CD4-positive, alpha-beta T cell treated with Interleukin-10 for 1 hour (primary cell): ENCODE measurements around the gene RNF41.
A peak's percentile ranks its signal among the peaks of the same experiment; 100 is the strongest.
"Not testable (repeated sequence)": the region's sequence is repeated elsewhere in the genome, so short reads cannot be mapped to it uniquely, and the experiment has no call there.

Experiments used
- DNase-seq: peaks from one replicate; pipeline ENCODE4 v3.0.0-alpha.2; 2020

The RNF41 gene

DNA sequence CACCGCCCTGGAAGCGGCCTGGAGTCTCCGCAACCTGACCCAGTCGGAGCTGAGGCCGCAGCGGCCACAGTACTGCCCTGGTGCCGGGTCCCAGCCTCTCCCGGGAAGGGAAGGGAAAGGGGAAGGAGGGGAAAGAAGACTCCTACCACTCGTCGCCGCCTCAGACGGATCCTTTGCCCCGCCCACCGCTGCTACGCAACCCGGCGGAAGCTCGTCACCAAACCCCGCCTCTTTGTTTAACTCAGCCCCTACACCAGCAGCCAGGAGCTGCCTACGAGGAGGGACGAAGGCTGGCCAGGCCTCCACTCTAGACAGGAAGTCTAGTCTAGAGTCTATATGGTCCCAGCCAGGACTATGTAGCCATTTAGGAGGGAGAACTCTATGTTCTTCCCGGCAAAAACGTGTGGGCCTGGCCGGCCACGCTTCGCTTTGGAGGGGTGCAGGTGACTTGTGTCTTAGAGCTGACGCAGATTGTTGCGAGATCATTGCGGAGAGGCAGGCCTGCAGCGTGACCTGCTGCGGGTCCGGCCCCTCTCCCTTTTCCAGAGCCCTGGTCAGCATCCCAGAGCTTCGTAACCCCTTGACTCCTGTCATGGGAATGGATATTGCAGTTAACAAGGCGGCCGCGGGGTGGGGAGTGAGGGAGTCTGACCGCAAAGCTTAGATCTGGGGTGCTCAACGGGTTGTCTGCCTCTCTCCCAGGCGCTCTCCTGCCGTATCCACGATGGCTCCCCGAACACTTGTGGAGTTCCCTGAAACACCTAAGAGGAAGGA, at the start of gene RNF41:
TSS of gene RNF41 (minus strand) at position 166 of the 774 bp plus-strand sequence. CDS start 7,875 bp downstream, outside the sequence.
- DNase-seq = peak; percentile 94

GRCh38 chr12:56271031-56271430, 49.3 kb upstream of the RNF41 start:
- DNase-seq = peak; percentile 12

GRCh38 chr12:56267443-56268071, 45.8 kb upstream of the RNF41 start:
- no peak for DNase-seq

DNA sequence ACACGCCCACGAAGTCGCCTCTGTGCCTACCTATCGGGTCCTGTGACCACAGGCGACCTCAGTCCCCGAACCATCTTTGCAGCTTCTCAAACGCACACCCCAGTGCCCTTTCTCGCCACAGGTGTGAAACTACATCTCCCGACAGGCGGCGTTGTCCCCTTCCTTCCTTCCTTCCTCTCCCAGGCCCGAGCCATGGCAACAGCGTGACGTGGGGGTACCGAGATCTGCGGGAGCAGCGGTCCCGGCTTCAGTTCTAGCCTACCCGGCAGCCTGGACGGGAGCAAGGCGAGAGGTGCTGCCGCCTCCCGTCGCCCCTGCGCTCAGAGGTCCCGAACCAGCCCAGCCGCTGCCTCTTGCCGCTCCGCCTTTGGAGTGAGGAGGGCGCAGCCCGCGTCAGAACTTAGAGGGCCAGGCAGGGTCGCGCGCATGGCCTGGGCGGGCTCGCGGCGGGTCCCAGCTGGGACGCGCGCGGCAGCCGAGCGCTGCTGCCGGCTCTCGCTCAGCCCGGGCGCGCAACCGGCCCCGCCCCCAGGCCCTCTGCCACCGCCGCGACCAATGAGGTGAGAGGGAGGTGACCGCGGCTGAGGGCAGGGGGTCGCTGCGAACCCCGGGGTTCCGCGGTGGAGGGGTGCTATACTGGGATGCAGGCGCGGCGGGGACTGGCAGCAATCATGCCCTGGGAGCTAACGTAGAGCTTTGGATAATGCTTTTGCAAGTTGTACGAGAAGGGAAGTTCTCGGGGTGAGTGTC, 45.1 kb upstream of the RNF41 start, which contains the start of gene COQ10A:
TSS of gene COQ10A (plus strand) at position 250 of the 750 bp plus-strand sequence. CDS start at position 427, 177 bp downstream.
- peak; percentile 92 for DNase-seq

DNA sequence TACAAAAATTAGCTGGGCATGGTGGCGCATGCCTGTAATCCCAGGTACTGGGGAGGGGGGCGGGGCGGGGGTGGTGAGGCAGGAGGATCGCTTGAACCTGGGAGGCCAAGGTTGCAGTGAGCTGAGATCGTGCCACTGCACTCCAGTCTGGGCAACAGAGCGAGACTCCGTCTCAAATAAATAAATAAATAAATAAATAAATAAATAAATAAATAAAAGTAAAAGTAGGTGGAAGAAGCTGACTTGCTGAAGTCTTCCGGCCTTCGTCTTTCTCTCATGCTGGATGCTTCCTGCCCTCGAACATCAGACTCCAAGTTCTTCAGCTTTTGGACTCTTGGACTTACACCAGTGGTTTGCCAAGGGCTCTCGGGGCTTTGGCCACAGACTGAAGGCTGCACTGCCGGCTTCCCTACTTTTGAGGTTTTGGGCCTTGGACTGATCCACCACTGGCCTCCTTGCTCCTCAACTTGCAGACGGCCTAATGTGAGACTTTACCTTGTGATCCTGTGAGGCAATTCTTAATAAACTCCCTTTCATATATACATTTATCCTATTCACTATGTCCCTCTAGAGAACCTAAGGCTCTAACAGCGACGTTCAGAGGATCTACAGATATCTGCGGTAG, 44.5 kb upstream of the RNF41 start:
- not testable (repeated sequence) for DNase-seq

DNA sequence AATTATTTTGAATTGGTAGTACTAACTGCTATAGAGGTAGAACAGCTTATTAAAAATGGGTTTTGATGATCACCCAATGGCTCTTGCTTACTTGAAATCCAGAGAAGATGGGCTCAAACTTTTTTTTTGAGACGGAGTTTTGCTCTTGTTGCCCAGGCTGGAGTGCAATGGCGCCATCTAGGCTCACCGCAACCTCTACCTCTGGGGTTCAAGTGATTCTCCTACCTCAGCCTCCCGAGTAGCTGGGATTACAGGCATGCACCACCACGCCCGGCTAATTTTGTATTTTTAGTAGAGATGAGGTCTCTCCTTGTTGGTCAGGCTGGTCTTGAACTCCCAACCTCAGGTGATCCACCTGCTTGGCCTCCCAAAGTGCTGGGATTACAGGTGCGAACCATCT, 41.2 kb upstream of the RNF41 start:
- not testable (repeated sequence) for DNase-seq

GRCh38 chr12:56261503-56262232, 39.9 kb upstream of the RNF41 start:
- no peak for DNase-seq

- no peak for DNase-seq
Measured at GRCh38 chr12:56260921-56261320, 39.2 kb upstream of the RNF41 start.

DNA sequence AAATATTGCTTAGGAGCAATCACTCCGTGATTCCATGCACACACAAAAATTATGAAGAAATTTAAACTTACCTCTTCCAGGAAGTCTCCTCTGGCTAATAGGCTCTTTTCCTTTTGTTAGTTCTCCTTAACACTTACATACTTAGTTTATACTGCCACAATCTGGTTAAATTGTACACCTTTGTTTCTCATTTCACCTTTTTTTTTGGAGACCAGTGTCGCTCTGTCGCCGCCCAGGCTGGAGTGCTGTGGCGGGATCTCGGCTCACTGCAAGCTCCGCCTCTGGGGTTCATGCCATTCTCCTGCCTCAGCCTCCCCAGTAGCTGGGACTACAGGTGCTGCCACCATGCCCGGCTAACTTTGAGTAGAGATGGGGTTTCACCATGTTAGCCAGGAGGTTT, 38.7 kb upstream of the RNF41 start:
- no peak for DNase-seq

DNA sequence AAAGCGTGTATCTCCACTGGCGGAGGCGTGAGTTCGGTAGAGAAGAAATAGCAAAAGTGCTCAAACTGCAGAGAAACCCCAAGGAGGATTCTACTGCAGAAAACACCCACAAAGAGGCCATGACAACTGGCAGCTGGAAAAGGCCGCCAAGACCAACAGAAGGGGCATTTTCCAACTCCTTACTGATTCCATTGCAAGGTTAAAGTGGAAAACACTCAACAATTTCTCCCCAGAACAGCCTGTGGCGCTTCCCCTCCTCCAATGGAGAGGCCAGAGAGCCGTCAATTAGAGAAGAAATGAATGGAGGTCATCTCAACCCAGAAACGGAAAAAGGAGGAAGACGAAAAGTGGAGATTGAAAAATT, 37.1 kb upstream of the RNF41 start:
- DNase-seq = no peak

GRCh38 chr12:56258068-56258819, 36.5 kb upstream of the RNF41 start, which contains the start of gene ANKRD52:
TSS of gene ANKRD52 (minus strand) at chr12:56258384. CDS start at chr12:56258269, 115 bp downstream.
- peak; percentile 83 for DNase-seq

DNA sequence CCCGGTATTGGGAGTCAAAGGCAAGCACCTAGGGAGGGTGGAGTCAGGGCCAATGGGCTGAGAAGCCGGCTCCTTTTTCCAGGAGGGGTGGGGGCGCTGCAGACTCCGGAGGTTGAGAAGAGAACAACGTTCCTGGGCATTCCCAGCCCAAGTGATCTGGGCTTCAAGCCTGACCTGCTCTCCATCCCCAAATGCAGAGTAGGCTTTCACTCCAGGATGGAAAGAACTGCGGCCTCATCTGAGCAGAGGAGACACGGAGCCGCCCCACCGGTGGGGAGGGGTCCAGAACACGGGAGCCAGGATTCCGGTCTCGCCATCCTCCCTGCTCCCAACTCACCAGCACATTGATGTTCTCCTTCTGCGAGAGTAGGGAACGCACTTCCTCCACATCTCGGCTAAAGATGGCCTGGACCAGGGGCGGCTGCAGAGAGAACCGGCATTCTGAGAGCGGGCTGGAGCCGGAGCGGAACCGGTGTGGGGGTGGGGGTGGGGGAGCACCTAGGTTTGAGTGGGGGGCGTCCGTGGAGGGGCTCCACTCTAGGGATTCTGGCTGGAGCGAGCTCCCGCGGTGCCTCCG, 35.9 kb upstream of the RNF41 start:
- no peak for DNase-seq

- no peak for DNase-seq
Measured at GRCh38 chr12:56257071-56257470, 35.3 kb upstream of the RNF41 start.

- no peak for DNase-seq
Measured at GRCh38 chr12:56256326-56256960, 34.7 kb upstream of the RNF41 start.

GRCh38 chr12:56255671-56256070, 33.9 kb upstream of the RNF41 start:
- DNase-seq = no peak

DNA sequence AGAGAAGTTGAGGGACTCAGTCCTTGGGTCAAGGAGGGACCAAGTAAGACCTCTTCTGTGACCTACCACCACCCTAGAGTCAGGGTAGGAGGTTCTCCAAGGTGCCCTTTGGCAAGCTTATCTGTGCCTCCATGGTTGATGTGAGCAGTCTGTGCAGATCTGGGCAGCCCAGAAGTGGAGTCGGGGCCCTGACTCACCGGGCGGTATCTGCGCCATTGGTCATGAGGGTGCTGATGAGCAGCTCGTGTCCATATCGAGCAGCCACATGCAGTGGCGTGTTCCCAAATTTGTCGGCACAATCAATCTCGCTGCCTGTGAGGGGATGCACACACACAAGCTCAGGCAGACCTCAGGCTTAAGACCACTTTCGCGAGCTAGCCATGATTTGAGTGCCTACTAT, 31.4 kb upstream of the RNF41 start:
- no peak for DNase-seq

DNA sequence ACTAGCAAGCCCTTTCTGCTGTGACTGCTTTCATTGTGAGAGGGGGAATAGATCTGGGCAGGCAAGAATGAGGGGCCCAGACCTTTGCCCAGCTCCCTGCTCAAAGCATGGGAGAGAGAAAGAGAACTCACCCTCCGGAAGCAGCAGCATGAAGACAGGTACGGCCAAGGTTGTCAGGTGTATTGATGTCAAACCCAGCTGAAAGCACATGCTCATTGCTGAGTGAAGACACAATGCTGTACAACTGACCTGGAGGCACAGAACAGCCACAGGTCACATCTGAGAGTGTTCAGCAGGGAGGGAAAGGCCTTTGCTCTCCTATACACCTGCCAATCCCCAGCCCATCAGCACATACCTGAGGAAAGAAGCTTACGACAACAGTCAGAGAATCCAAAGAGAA, 30.9 kb upstream of the RNF41 start:
- DNase-seq = no peak

DNA sequence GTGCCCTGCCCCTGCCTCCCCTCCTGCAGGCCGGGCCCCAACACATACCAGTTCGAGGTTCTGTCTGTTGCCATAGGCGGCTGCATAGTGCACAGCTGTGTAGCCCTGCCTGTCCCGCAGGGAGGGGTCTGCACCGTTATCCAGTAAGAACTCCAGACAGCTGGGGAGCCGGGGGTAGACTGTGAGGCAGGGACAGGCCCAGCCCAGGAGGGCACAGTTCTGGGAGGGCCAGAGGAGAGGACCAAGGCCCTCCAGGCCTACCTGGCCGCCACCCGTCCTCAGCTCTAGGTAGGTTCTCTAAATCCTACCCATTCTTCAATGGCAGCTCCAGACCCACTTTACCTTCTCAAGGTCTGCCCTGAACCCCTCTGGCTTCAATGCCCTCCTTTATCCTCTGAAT, 27.0 kb upstream of the RNF41 start:
- no peak for DNase-seq

- no peak for DNase-seq
Measured at GRCh38 chr12:56247923-56248322, 26.2 kb upstream of the RNF41 start.

GRCh38 chr12:56244494-56244893, 22.8 kb upstream of the RNF41 start:
- no peak for DNase-seq

DNA sequence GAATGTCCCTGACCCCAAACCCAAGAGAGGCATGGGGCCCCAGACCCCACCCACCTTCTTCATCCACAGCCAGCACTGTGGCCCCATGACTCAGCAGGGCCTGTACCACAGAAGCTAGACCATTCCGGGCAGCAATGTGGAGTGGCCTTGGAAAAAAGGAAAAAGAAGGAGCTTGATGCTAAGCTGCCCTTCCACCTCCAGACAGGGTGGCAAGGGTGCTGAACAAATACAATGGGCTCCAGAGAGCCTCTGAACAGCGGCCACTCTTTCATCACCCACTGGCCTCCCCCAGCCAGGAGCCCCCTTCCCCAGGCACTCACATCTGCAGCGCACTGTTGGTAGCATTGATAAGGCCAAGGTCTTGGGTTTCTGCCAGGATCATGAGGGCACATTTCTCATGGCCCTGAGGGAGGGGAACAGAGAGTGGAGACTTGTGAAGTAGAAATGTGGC, 22.0 kb upstream of the RNF41 start:
- DNase-seq = no peak
